T47D (cell line): Measurements from ENCODE around the gene CTSC.
"Not testable (repeated sequence)": the region's sequence is repeated elsewhere in the genome, so short reads cannot be mapped to it uniquely, and the experiment has no call there.

Source experiments
- DNase-seq, 2 experiments: peaks; one replicate each; pipeline versions ENCODE4 v3.0.0 to v3.0.0-alpha.2; 2011 to 2012; ENCODE audit warnings: low read depth in 1 of 2, low spot score in 1 of 2
- JUND ChIP-seq: IDR thresholded peaks from 2 replicates; pipeline ENCODE4 v1.6.1; 2012; ENCODE audit warnings: low read depth
- in situ Hi-C: cut with HindIII; loops from 2 replicates; pipeline ENCODE4 v1.10.0; 2016; ENCODE audit warnings: low sequenced_read_pairs, low pct_unique_long_range_greater_than_20kb

Gene CTSC

GRCh38 chr11:88282747-88283515 is 54.6 kb downstream of the CTSC start:
- in situ Hi-C loops = no loop called here
- DNase-seq = no peak
- no peak for TF ChIP-seq JUND

- in situ Hi-C loops = no loop called here
Measured at GRCh38 chr11:88281317-88281712, 56.2 kb downstream of the CTSC start.

GRCh38 chr11:88280673-88281316 is 56.7 kb downstream of the CTSC start:
- TF ChIP-seq JUND = no peak
- in situ Hi-C loops = no loop called here
- no peak for DNase-seq

More at GRCh38 chr11:88281317-88281712, 56.2 kb downstream of the CTSC start:
- no peak for TF ChIP-seq JUND
- peak in 1 of 2 experiments; percentile 47 for DNase-seq

GRCh38 chr11:88277349-88277915 is 60.1 kb downstream of the CTSC start:
- in situ Hi-C loops = no loop called here
- no peak for TF ChIP-seq JUND
- DNase-seq = no peak

- no peak for TF ChIP-seq JUND
- DNase-seq = no peak
- in situ Hi-C loops = no loop called here
Measured at GRCh38 chr11:88275636-88276035, 61.9 kb downstream of the CTSC start.

GRCh38 chr11:88266919-88267318 is 70.6 kb downstream of the CTSC start:
- in situ Hi-C loops = no loop called here
- no peak for TF ChIP-seq JUND
- no peak for DNase-seq

- DNase-seq = no peak
- in situ Hi-C loops = no loop called here
- no peak for TF ChIP-seq JUND
Measured at GRCh38 chr11:88266157-88266556, 71.4 kb downstream of the CTSC start.

GRCh38 chr11:88259431-88259830 is 78.1 kb downstream of the CTSC start:
- no peak for DNase-seq
- no peak for TF ChIP-seq JUND
- in situ Hi-C loops = no loop called here

- TF ChIP-seq JUND = no peak
- DNase-seq = no peak
- in situ Hi-C loops = no loop called here
Measured at GRCh38 chr11:88252208-88252607, 85.3 kb downstream of the CTSC start.

GRCh38 chr11:88250566-88251242 is 86.8 kb downstream of the CTSC start:
- in situ Hi-C loops = no loop called here
- no peak for TF ChIP-seq JUND
- no peak for DNase-seq

- TF ChIP-seq JUND = no peak
- DNase-seq = no peak
- in situ Hi-C loops = no loop called here
Measured at GRCh38 chr11:88249706-88250105, 87.8 kb downstream of the CTSC start.

- in situ Hi-C loops = no loop called here
- no peak for TF ChIP-seq JUND
- DNase-seq = no peak
Measured at GRCh38 chr11:88246696-88247095, 90.8 kb downstream of the CTSC start.

- DNase-seq, in situ Hi-C loops: not testable (repeated sequence)
Measured at GRCh38 chr11:88245576-88245975, 92.0 kb downstream of the CTSC start.
